CD8-positive, alpha-beta memory T cell (primary cell): ENCODE measurements around the gene RAET1L. TPM values are rescaled to one million over a fixed set of nuclear protein-coding genes. Genes with fewer than 3 reads are reported as not detected.

Experiments used
- CTCF ChIA-PET: fragments of 350-600 bp; sonication (Branson Sonifier 250); formaldehyde crosslinking; loops from one replicate; lab custom pipeline; 2021; ENCODE audit warnings: antibody characterized with exemption; lab: Charles Lee
- POLR2A ChIA-PET: fragments of 350-600 bp; sonication (Branson Sonifier 250); formaldehyde crosslinking; loops from one replicate; lab custom pipeline; 2021; ENCODE audit warnings: antibody characterized with exemption; lab: Charles Lee
- DNase-seq, 5 donors: peaks; one replicate each; pipeline versions ENCODE4 v3.0.0 to v3.0.0-alpha.2; 2020 to 2022; ENCODE audit warnings: mixed read lengths in 1 of 5
- H3K27ac ChIP-seq: one replicate; pipeline ENCODE4 v1.7.0; 2013; ENCODE audit warnings: low read depth, mild to moderate bottlenecking, low read length, moderate library complexity
- H3K27me3 ChIP-seq: 2 replicates; pipeline ENCODE4 v1.7.0; 2013; ENCODE audit warnings: low read length, mild to moderate bottlenecking; ENCODE audit not compliant: insufficient read depth, poor library complexity, severe bottlenecking
- H3K36me3 ChIP-seq: 2 replicates; pipeline ENCODE4 v1.7.0; 2013; ENCODE audit warnings: mild to moderate bottlenecking, low read length, moderate library complexity; ENCODE audit not compliant: insufficient read depth
- H3K4me1 ChIP-seq: 2 replicates; pipeline ENCODE4 v1.7.0; 2013; ENCODE audit warnings: mild to moderate bottlenecking, low read length, moderate library complexity; ENCODE audit not compliant: insufficient read depth
- H3K4me3 ChIP-seq: 2 replicates; pipeline ENCODE4 v1.7.0; 2013; ENCODE audit warnings: mild to moderate bottlenecking, low read length
- H3K9me3 ChIP-seq: 2 replicates; pipeline ENCODE4 v1.7.0; 2013; ENCODE audit warnings: mild to moderate bottlenecking, low read length
- H3K27ac Mint-ChIP-seq, 8 donors: one replicate each; pipeline ENCODE4 v1.8.0; 2020 to 2021; ENCODE audit warnings: mixed read lengths in 8 of 8, mild to moderate bottlenecking in 6 of 8, inconsistent platforms in 3 of 8, moderate library complexity in 3 of 8
- H3K27me3 Mint-ChIP-seq, 2 donors: one replicate each; pipeline ENCODE4 v1.8.0; 2020 to 2021; ENCODE audit warnings: mixed read lengths in 2 of 2, mild to moderate bottlenecking in 1 of 2, moderate library complexity in 1 of 2
- H3K36me3 Mint-ChIP-seq, 3 donors: one replicate each; pipeline ENCODE4 v1.8.0; 2020 to 2021; ENCODE audit warnings: mixed read lengths in 3 of 3, inconsistent platforms in 1 of 3, mild to moderate bottlenecking in 1 of 3
- H3K4me1 Mint-ChIP-seq, 3 donors: one replicate each; pipeline ENCODE4 v1.8.0; 2020 to 2021; ENCODE audit warnings: mixed read lengths in 3 of 3, inconsistent platforms in 1 of 3, mild to moderate bottlenecking in 1 of 3
- H3K4me3 Mint-ChIP-seq, 7 donors: one replicate each; pipeline ENCODE4 v1.8.0; 2020 to 2021; ENCODE audit warnings: mixed read lengths in 7 of 7, mild to moderate bottlenecking in 6 of 7, moderate library complexity in 4 of 7, inconsistent platforms in 2 of 7
- H3K9me3 Mint-ChIP-seq, 5 donors: one replicate each; pipeline ENCODE4 v1.8.0; 2020 to 2022; ENCODE audit warnings: mixed read lengths in 5 of 5, mild to moderate bottlenecking in 3 of 5, moderate library complexity in 2 of 5, inconsistent platforms in 1 of 5
- polyA plus RNA-seq: library from polyadenylated mRNA; unstranded; fragments of 300-500 nt; fragmentation: Illumina TruSeq; gene quantifications from one replicate; pipeline ENCODE4 v1.2.3, GENCODE V29; 2021
- total RNA-seq, 2 experiments: library from RNA; stranded (reverse); gene quantifications; one replicate each; pipeline ENCODE4 v1.2.3, GENCODE V29; 2021

The RAET1L gene
- total and polyA plus RNA-seq, 3 experiments from 2014 or later: not detected

DNA sequence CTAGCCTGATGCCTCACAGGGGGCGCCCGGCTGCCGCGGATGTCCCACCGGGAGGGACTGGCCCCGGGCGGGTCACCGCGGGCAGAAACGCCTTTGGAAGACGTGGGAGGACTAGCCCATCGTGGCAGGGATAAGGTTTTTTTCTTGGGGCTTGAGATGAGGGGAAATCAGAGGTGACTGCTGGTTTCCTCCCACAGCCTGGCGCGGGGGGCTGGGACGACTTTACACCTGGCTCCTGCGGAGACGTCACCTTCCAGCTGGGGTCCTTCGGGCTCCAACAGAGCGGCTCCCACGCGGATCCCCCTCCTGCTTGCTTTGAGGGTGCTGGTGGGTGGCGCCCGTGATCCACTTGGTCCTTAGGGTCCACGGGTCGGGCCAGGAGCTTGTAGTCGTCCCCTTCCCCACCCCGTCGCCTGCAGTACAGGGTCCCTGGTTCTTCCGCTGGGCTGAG is 32.2 kb upstream of the RAET1L start:
- H3K36me3 ChIP-seq: no peaks in the 10 kb centered on the region
- peaks cover 28 to 66% of the 10 kb centered on the region in 2 donors for H3K27me3 Mint-ChIP-seq
- H3K4me3 ChIP-seq: no peak overlapping the region
- ChIA-PET CTCF (interaction anchor here (1.1 kb wide), 1 partner anchor 13 kb away, joined by 3 read pairs; no protein-coding TSS in a partner anchor), POLR2A (no interaction called here)
- H3K9me3 Mint-ChIP-seq: peaks cover 0 to 4% (median 0%) of the 10 kb centered on the region in 5 donors
- peaks cover 0 to 18% (median 5%) of the 10 kb centered on the region in 3 donors for H3K36me3 Mint-ChIP-seq
- H3K9me3 ChIP-seq: no peaks in the 10 kb centered on the region
- H3K27ac Mint-ChIP-seq: no peak overlapping the region
- no peak overlapping the region for H3K4me3 Mint-ChIP-seq
- no peak for DNase-seq
- peaks cover 8 to 10% (median 10%) of the 10 kb centered on the region in 3 donors for H3K4me1 Mint-ChIP-seq
- H3K27me3 ChIP-seq: peaks cover 10% of the 10 kb centered on the region
- H3K27ac ChIP-seq: no peak overlapping the region
- no peaks in the 10 kb centered on the region for H3K4me1 ChIP-seq

DNA sequence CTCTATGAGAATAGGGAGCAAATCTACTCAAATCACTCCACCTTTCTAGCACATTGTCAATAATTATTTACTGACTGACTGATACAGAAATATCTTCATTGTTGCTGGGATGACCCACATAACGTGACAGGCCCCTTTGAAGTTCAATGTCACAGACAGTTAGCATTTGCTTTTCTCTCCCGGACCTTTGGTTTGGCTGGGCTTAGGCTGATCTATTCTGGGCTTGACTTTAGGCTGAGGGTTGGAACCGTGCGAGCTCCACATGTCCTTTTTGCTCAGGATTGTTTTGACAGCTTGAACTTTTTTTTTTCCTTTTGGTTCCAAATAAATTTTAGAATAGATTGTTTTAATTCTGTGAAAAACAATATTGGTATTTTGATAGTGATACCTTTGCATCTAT is 31.6 kb upstream of the RAET1L start:
- H3K27me3 Mint-ChIP-seq: peaks cover 33 to 72% of the 10 kb centered on the region in 2 donors
- no peaks in the 10 kb centered on the region for H3K4me1 ChIP-seq
- ChIA-PET POLR2A (no interaction called here), CTCF (interaction anchor here (1.1 kb wide), 1 partner anchor 14 kb away, joined by 3 read pairs; no protein-coding TSS in a partner anchor)
- no peaks in the 10 kb centered on the region for H3K9me3 ChIP-seq
- H3K27ac Mint-ChIP-seq: no peak overlapping the region
- H3K36me3 ChIP-seq: no peaks in the 10 kb centered on the region
- no peak for DNase-seq
- peaks cover 0 to 18% (median under 1%) of the 10 kb centered on the region in 3 donors for H3K36me3 Mint-ChIP-seq
- H3K4me3 ChIP-seq: no peak overlapping the region
- H3K9me3 Mint-ChIP-seq: peaks cover 0 to 6% (median 0%) of the 10 kb centered on the region in 5 donors
- no peak overlapping the region for H3K27ac ChIP-seq
- no peak overlapping the region for H3K4me3 Mint-ChIP-seq
- H3K27me3 ChIP-seq: peaks cover 10% of the 10 kb centered on the region
- H3K4me1 Mint-ChIP-seq: peaks cover 8 to 10% (median 10%) of the 10 kb centered on the region in 3 donors

DNA sequence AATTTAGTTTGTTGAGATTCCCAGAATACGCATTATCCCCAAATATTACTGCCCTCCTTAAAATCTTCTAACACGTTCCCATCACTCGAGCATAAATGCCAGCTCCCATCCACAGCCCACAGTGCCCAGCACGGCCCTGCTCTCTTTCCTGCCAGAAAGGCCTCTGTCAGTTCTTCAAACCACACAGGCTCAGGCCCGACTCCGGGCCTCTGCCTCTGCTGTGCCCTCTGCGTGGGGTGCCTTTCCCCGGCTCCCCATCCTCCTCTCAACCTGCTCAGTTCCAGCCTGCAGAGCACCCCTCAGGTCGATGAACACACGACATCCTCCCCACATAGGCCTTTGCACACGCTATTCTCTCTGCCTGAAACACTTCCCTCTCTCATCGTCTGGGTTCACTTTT is 30.8 kb upstream of the RAET1L start:
- ChIA-PET CTCF (interaction anchor here (0.9 to 3.3 kb wide), 2 partner anchors 14 to 25 kb away, joined by 4 to 18 read pairs; partner anchors contain the start of gene ULBP3), POLR2A (no interaction called here)
- no peaks in the 10 kb centered on the region for H3K4me1 ChIP-seq
- Mint-ChIP-seq H3K4me1 (peaks cover 8 to 10% (median 10%) of the 10 kb centered on the region in 3 donors), H3K27me3 (peaks cover 37 to 78% of the 10 kb centered on the region in 2 donors), H3K27ac (no peak overlapping the region), H3K4me3 (no peak overlapping the region), H3K36me3 (peaks cover 0 to 18% (median 0%) of the 10 kb centered on the region in 3 donors), H3K9me3 (peaks cover 0 to 6% (median 0%) of the 10 kb centered on the region in 5 donors)
- H3K9me3 ChIP-seq: no peaks in the 10 kb centered on the region
- no peak for DNase-seq
- H3K27ac ChIP-seq: no peak overlapping the region
- H3K36me3 ChIP-seq: no peaks in the 10 kb centered on the region
- no peak overlapping the region for H3K4me3 ChIP-seq
- peaks cover 14% of the 10 kb centered on the region for H3K27me3 ChIP-seq

DNA sequence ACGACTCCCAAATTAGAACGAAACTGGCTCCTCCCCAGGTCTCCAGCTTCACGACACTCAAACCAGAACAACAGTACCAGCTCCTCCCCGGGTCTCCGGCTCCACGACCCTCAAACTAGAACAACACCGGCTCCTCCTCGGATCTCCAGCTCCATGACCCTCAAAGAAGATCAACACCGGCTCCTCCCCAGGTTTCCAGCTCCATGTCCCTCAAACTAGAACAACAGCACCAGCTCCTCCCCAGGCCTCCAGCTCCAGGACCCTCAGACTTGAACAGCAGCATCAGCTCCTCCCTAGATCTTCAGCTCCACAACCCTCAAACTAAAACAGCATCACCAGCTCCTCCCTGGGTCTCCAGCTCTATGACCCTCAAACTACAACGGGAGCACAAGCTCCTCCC is 29.8 kb upstream of the RAET1L start:
- peaks cover 5 to 7% (median 7%) of the 10 kb centered on the region in 3 donors for H3K4me1 Mint-ChIP-seq
- Histone ChIP-seq H3K36me3 (no peaks in the 10 kb centered on the region), H3K27ac (no peak overlapping the region), H3K9me3 (no peaks in the 10 kb centered on the region), H3K27me3 (peaks cover 15% of the 10 kb centered on the region), H3K4me1 (no peaks in the 10 kb centered on the region), H3K4me3 (no peak overlapping the region)
- H3K9me3 Mint-ChIP-seq: peaks cover 0 to 6% (median 0%) of the 10 kb centered on the region in 5 donors
- H3K4me3 Mint-ChIP-seq: no peak overlapping the region
- DNase-seq: no peak
- CTCF ChIA-PET: interaction anchor here (3.3 kb wide), 1 partner anchor 15 kb away, joined by 18 read pairs; the partner anchor contains the start of gene ULBP3
- no peak overlapping the region for H3K27ac Mint-ChIP-seq
- H3K36me3 Mint-ChIP-seq: peaks cover 0 to 13% (median 0%) of the 10 kb centered on the region in 3 donors
- peaks cover 45 to 88% of the 10 kb centered on the region in 2 donors for H3K27me3 Mint-ChIP-seq
- POLR2A ChIA-PET: no interaction called here

DNA sequence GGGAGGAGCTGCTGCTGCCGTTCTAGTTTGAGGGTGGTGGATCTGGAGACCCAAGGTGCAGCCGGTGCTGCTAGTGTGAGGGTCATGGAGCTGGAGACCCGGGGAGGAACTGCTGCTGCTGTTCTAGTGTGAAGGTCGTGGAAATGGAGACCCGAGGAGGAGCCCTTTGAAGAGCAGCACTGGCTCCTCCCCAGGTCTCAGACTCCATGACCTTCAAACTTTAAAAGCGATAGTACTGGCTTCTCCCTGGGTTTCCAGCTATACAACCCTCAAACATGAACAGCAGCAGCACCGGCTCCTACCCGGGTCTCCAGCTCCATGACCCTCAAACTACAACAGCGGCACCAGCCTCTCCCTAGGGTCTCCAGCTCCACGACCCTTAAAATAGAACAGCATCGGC is 28.1 kb upstream of the RAET1L start:
- Mint-ChIP-seq H3K36me3 (peaks cover 0 to 13% (median 0%) of the 10 kb centered on the region in 3 donors), H3K27me3 (peaks cover 48 to 85% of the 10 kb centered on the region in 2 donors), H3K27ac (no peak overlapping the region), H3K9me3 (peaks cover 0 to 6% (median 0%) of the 10 kb centered on the region in 5 donors), H3K4me3 (no peak overlapping the region), H3K4me1 (no peaks in the 10 kb centered on the region)
- POLR2A ChIA-PET: no interaction called here
- no peak overlapping the region for H3K4me3 ChIP-seq
- peaks cover 19% of the 10 kb centered on the region for H3K27me3 ChIP-seq
- no peaks in the 10 kb centered on the region for H3K36me3 ChIP-seq
- no peak for DNase-seq
- no peak overlapping the region for H3K27ac ChIP-seq
- no peaks in the 10 kb centered on the region for H3K9me3 ChIP-seq
- CTCF ChIA-PET: interaction anchor here (3.3 kb wide), 1 partner anchor 17 kb away, joined by 18 read pairs; the partner anchor contains the start of gene ULBP3
- no peaks in the 10 kb centered on the region for H3K4me1 ChIP-seq

DNA sequence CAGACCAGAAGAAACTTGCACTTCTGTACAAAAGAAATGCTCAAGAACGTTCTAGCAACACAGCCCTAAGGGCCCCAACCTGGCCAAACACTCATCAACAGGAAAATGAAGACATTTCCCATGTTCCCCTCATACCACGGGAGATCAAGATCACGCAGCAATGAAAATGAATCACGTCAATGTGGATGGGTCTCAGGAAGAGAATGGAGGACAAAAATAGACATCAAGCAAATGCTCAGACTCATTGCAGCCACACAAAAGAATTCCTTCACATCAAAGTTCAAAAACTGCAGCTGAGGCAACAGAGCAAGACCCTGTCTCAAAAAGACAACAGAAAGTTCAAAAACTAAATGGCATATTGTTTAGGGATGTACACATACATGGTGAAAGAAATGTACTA is 25.5 kb upstream of the RAET1L start:
- Mint-ChIP-seq H3K9me3 (peaks cover 0 to 6% (median 0%) of the 10 kb centered on the region in 5 donors), H3K4me1 (no peaks in the 10 kb centered on the region), H3K27me3 (peaks cover 51 to 85% of the 10 kb centered on the region in 2 donors), H3K4me3 (no peak overlapping the region), H3K27ac (no peak overlapping the region), H3K36me3 (peaks cover 0 to 13% (median 0%) of the 10 kb centered on the region in 3 donors)
- Histone ChIP-seq H3K36me3 (no peaks in the 10 kb centered on the region), H3K9me3 (no peaks in the 10 kb centered on the region), H3K4me3 (no peak overlapping the region), H3K27ac (no peak overlapping the region), H3K27me3 (peaks cover 19% of the 10 kb centered on the region), H3K4me1 (no peaks in the 10 kb centered on the region)
- no peak for DNase-seq
- POLR2A ChIA-PET: interaction anchor here (0.7 kb wide), 1 partner anchor 33 kb away, joined by 3 read pairs; no protein-coding TSS in a partner anchor
- CTCF ChIA-PET: no interaction called here

DNA sequence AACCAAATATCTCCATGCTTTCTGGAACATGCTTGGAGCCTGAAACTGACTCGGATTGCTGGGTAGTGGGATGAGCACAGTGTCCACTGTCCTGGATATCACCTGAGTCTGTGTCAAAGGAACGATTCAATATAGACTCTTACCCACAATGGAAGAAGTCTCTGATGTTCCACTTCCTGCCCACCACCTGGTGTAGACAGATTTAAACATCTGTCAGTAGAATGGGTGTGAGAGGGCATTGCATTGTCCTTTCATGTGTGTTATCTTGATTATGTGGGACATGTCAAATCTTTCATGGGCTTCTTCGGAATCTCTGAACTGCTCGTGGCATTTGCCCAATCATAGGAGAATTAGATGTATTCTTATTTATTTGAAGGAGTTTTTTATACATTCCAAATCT is 22.8 kb upstream of the RAET1L start:
- Histone ChIP-seq H3K4me1 (no peaks in the 10 kb centered on the region), H3K9me3 (no peaks in the 10 kb centered on the region), H3K4me3 (no peak overlapping the region), H3K27ac (no peak overlapping the region), H3K27me3 (peaks cover 14% of the 10 kb centered on the region), H3K36me3 (no peaks in the 10 kb centered on the region)
- peaks cover 0 to 3% (median 0%) of the 10 kb centered on the region in 5 donors for H3K9me3 Mint-ChIP-seq
- H3K36me3 Mint-ChIP-seq: no peaks in the 10 kb centered on the region
- peak overlapping the region in 1 of 8 donors; percentile 11 for H3K27ac Mint-ChIP-seq
- DNase-seq: no peak
- H3K4me3 Mint-ChIP-seq: no peak overlapping the region
- H3K4me1 Mint-ChIP-seq: no peaks in the 10 kb centered on the region
- CTCF ChIA-PET: no interaction called here
- peaks cover 36 to 80% of the 10 kb centered on the region in 2 donors for H3K27me3 Mint-ChIP-seq
- POLR2A ChIA-PET: no interaction called here

DNA sequence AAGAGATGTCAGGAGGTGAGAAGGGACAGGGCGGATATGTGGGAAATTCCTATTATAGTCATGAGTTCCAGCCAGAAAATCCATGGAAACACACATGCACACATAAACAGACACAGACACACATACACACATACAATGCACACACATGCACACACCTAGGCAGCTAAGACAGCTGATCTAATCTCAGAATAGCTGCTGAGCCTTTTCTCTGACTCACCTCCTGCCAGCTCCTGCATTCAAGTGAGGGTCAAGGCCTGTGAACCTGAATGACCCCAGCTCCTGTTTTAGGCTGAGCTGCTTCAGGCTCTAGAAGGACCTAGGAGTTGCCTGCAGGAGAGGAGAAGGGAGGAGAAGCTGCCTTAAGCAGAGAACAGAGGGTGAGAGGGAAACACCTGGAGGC is 21.6 kb upstream of the RAET1L start:
- Histone ChIP-seq H3K27ac (no peak overlapping the region), H3K4me1 (no peaks in the 10 kb centered on the region), H3K4me3 (no peak overlapping the region), H3K9me3 (no peaks in the 10 kb centered on the region), H3K36me3 (no peaks in the 10 kb centered on the region), H3K27me3 (peaks cover 19% of the 10 kb centered on the region)
- POLR2A ChIA-PET: no interaction called here
- Mint-ChIP-seq H3K36me3 (no peaks in the 10 kb centered on the region), H3K9me3 (no peaks in the 10 kb centered on the region), H3K4me1 (no peaks in the 10 kb centered on the region), H3K27me3 (peaks cover 32 to 79% of the 10 kb centered on the region in 2 donors), H3K4me3 (no peak overlapping the region), H3K27ac (no peak overlapping the region)
- CTCF ChIA-PET: no interaction called here
- DNase-seq: no peak
